GM18858 (cell line): ENCODE measurements around the gene CADM1.

ENCODE experiments used
- ATAC-seq: cut with Tn5 transposase; IDR thresholded peaks from one replicate; pipeline ENCODE4 v1.9.1; 2021; ENCODE audit not compliant: unreplicated experiment

Gene CADM1

GRCh38 chr11:115518983-115519628, 14.9 kb upstream of the CADM1 start:
- ATAC-seq = no peak

- no peak for ATAC-seq
Observed at GRCh38 chr11:115515647-115516395, 11.6 kb upstream of the CADM1 start.

- ATAC-seq = no peak
Observed at GRCh38 chr11:115506954-115507675, 2.9 kb upstream of the CADM1 start.

GRCh38 chr11:115505175-115505574, 960 bp upstream of the CADM1 start:
- no peak for ATAC-seq

- ATAC-seq = no peak
Observed at GRCh38 chr11:115503886-115504275, 334 bp downstream of the CADM1 start.

GRCh38 chr11:115503083-115503885, 931 bp downstream of the CADM1 start:
- ATAC-seq = no peak

- ATAC-seq = no peak
Observed at GRCh38 chr11:115502636-115503082, 1.6 kb downstream of the CADM1 start.

- no peak for ATAC-seq
Observed at GRCh38 chr11:115501893-115502589, 2.2 kb downstream of the CADM1 start.

GRCh38 chr11:115501502-115501892, 2.7 kb downstream of the CADM1 start:
- no peak for ATAC-seq

- ATAC-seq = no peak
Observed at GRCh38 chr11:115500547-115501501, 3.4 kb downstream of the CADM1 start.

GRCh38 chr11:115499891-115500290, 4.3 kb downstream of the CADM1 start:
- no peak for ATAC-seq

GRCh38 chr11:115499241-115499799, 4.9 kb downstream of the CADM1 start:
- ATAC-seq = no peak

- no peak for ATAC-seq
Observed at GRCh38 chr11:115498354-115498753, 5.9 kb downstream of the CADM1 start.

GRCh38 chr11:115497303-115497702, 6.9 kb downstream of the CADM1 start:
- ATAC-seq = peak; percentile 48

GRCh38 chr11:115496892-115497291, 7.3 kb downstream of the CADM1 start:
- no peak for ATAC-seq

GRCh38 chr11:115493905-115494304, 10.3 kb downstream of the CADM1 start:
- ATAC-seq = no peak

GRCh38 chr11:115493488-115493887, 10.7 kb downstream of the CADM1 start:
- ATAC-seq = no peak

- ATAC-seq = no peak
Observed at GRCh38 chr11:115489466-115489865, 14.7 kb downstream of the CADM1 start.

- no peak for ATAC-seq
Observed at GRCh38 chr11:115488945-115489344, 15.3 kb downstream of the CADM1 start.
